Hematopoietic multipotent progenitor cell treated with erythropoietin and hydrocortisone succinate and interleukin-3 and kit ligand, for 4 days (in vitro differentiated cells): ENCODE results near the gene SHISA4.
"Not testable (repeated sequence)": the region's sequence is repeated elsewhere in the genome, so short reads cannot be mapped to it uniquely, and the experiment has no call there.

Experiments used
- DNase-seq: peaks from one replicate; pipeline ENCODE4 v3.0.0-alpha.2; 2015

The SHISA4 gene

DNA sequence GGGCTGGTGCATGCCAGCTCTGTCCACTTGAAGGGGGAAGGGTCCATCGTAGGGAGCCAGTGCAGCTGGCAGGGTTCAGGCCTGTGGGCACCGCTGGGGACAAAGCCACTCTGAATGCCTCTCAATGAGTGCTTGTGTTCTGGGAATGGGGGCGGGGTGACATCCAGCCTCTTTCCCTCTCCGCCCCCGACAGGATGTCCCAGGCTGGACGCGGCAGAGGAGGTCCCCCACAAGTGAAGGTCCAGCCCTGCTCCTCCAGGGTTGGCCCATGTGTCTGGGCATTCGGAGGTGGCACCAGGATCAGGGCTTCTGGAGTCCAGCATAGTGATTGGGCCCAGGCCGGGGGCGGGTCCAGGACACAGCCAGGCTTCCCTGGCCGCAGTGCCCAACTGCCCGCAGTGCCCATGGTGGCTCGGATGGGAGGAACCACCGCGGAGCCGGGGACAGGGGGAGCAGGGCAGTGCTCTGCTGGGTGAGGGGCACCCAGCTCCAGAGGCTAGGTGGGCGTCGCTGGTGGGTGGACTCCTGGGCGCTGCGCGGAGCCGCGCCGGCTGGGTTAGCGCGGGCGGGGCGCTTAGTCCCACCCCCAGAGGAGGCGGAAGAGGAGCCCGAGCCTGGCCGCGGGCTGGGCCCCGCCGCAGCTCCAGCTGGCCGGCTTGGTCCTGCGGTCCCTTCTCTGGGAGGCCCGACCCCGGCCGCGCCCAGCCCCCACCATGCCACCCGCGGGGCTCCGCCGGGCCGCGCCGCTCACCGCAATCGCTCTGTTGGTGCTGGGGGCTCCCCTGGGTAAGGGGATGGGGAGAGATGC lies at the start of gene SHISA4:
SHISA4 (plus strand) TSS at position 617 of the 808 bp plus-strand sequence; CDS start at position 714, 97 bp downstream.
- DNase-seq: peak; percentile 54

DNA sequence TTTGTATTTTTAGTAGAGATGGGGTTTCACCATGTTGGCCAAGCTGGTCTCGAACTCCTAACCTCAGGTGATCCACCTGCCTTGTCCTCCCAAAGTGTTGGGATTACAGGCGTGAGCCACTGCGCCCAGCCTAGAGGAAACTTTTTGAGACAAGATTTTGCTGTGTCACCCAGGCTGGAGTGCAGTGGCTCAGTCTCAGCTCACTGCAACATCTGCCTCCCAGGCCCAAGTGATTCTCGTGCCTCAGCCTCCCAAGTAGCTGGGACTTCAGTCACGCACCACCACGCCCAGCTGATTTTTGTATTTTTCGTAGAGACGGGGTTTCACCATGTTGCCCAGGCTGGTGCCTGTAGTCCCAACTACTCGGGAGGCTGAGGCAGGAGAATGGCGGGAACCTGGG lies 49.6 kb upstream of the SHISA4 start:
- not testable (repeated sequence) for DNase-seq

DNA sequence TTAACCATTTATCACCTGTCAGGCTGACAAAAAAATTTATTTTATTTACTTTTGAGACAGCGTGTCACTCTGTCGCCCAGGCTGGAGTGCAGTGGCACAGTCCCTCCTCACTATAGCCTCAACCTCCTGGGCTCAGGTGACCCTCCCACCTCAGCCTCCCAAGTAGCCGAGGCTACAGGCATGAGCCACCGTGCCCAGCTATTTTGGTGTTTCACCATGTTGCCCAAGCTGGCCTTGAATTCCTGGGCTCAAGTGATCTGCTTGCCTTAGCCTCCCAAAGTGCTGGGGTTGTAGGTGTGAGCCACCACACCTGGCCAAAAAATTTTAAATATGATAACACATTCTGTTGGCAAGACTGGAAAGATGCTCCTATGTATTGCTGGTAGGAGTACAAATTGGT lies 48.6 kb upstream of the SHISA4 start:
- no peak for DNase-seq

- DNase-seq: no peak
These were observed 48.2 kb upstream of the SHISA4 start for GRCh38 chr1:201840490-201840889.

DNA sequence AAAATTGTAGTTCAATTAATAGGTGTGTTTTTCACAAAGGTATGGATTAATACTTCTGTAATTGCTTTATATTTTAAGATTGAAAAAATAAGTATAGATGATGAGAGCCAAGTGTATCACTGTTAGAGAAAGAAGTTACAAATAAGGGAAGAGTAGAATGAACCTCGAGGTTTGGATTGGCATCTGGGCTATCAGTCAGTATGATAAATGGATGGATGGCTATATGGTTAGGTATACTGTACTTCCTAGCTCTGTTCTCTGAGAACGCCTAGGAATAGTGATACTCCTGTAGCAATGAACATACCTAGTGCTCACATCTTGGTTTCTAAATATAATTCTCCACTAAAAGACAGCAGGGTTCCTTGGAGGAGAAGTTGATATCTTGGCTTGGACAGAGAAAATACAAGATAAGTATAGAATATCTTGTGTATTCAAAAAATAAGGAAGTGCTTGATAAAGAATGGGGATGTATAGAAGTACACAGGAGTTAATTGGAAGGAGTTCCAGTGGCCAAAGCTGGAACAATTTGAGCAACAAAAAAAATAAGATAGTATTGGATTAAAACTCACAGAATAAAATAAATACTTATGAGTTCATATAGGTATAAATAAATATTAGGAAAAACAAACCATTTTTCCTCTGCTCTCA lies 47.3 kb upstream of the SHISA4 start:
- DNase-seq: peak; percentile 25

DNA sequence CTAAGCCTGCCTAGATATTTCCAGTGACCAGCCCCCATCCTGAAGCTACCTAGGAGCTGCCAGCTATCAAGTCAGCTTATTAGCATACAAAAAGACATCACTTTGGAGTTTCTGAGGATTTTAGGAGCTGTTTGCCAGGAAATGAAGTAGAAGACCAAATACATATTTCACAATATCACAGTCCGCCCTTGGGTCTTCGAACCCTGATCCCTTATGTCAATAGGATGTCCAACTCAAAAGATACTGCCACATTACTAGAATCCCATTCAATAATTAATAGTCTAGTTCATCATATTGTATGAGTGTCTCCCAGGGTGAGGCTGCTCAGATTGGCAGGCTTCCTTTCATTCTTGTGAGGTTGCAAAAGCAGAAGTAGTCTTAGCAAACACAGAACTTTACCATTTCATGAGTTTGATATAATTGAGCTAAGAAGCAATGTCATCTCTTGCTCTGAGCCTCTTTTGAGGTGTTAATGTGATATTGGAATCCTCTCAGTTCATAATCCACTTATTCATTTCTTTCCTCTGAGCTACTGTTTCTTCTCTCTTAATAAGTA lies 46.1 kb upstream of the SHISA4 start:
- DNase-seq: peak; percentile 64

GRCh38 chr1:201845331-201846083 lies 43.2 kb upstream of the SHISA4 start:
- DNase-seq: no peak

GRCh38 chr1:201847150-201847549 lies 41.5 kb upstream of the SHISA4 start:
- DNase-seq: no peak

DNA sequence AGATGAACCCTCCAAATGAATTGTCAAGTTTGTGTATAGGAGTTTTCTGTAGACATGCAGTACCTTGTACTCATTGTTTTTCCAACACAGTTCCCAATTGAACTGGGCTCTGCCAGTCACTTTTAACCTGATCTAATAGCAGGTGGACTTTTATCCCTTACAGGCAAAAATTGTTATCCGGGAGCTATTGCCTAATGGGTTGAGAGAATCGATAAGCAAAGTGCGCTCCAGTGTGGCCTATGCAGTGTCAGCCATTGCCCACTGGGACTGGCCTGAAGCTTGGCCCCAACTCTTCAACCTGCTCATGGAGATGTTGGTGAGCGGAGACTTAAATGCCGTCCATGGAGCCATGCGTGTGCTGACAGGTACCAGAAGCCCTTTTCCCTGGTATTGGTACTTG lies 40.5 kb upstream of the SHISA4 start:
- DNase-seq: no peak

DNA sequence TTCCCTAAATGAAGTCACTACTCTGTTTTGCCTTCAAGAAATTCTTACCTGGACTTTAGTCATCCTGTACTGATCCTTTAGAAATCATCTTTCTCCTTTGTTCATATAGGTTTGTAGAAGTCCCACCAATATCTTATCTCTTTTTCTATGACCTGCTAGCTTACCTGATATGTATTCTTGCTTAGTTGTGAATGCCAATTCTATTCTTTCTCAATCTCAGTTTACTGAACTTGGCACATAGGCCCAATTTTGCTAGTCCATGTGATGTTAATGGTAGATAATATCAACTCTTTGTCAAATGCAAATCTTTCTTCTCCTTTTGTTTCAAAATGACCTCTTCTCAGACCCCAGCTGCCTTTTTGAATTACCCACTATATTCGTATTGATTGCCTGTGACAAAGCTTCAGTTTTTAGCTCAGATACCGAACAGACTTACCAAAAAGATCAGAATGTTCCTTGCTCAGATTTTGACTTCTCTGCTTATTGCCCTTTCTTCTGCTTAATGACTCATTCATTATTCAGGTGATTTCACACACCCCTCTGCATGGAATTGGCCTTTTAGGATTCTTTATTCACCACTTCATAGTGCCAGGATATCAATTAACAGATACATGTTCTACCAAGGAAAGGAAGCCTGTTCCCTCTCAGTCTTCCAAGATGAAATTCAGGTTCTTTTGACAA lies 39.2 kb upstream of the SHISA4 start:
- no peak for DNase-seq

- no peak for DNase-seq
These were observed 38.7 kb upstream of the SHISA4 start for GRCh38 chr1:201850053-201850397.

DNA sequence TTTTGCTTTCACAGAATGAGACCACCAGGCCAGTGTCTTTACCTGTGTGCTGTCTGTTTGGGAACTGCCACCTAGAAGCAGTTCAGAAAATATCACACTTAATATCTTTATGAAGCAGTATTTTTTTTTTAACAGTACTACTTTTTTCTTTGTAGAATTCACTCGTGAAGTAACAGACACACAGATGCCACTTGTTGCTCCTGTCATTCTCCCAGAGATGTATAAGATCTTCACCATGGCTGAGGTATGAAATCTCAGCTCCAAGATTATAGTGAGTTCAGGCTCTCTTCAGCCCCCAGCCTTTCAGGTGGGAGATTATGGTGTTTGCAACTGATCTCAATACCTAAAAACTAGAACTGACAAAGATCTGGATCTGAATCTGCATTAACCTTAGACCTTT lies 36.7 kb upstream of the SHISA4 start:
- no peak for DNase-seq

GRCh38 chr1:201856722-201857121 lies 32.0 kb upstream of the SHISA4 start:
- not testable (repeated sequence) for DNase-seq

- DNase-seq: no peak
These were observed 29.3 kb upstream of the SHISA4 start for GRCh38 chr1:201859424-201859823.

DNA sequence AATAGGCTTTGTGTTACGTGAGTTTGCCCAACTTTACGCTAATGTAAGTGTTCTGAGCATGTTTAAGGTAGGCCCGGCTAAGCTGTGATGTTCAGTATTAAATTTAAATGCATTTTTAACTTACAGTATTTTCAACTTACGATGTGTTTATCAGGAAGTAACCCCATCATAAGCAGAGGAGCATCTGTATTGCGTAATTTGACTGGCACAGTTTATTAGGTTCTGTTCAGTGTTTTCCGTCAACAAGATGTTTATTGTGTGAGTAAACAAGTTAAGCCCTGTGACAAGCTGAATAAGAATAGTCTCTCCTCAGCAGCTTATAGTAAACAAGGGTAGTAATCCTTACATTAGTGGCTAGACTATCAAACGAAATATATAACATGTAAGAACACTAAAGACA lies 27.2 kb upstream of the SHISA4 start:
- no peak for DNase-seq

- DNase-seq: no peak
These were observed 18.3 kb upstream of the SHISA4 start for GRCh38 chr1:201870397-201870796.

DNA sequence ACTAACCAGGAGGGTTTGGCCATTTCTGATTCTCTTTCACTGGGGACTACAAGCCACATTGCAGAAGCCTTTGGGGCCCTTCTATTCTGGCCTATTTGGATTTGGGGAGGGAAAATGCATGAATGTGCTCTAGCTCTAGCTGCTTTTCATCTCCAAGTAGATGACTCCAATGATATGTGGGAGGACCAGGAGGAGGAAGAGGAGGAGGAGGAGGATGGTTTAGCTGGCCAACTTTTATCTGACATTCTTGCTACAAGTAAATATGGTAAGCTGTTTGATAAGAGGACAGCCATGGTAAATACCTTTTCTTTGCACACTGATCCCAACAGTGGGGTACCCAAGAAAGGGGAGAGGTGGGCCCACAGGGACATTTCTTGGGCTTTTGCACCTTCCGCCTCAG lies 14.0 kb upstream of the SHISA4 start:
- DNase-seq: no peak

- peak; percentile 39 for DNase-seq
These were observed 12.4 kb upstream of the SHISA4 start for GRCh38 chr1:201876148-201876818.

DNA sequence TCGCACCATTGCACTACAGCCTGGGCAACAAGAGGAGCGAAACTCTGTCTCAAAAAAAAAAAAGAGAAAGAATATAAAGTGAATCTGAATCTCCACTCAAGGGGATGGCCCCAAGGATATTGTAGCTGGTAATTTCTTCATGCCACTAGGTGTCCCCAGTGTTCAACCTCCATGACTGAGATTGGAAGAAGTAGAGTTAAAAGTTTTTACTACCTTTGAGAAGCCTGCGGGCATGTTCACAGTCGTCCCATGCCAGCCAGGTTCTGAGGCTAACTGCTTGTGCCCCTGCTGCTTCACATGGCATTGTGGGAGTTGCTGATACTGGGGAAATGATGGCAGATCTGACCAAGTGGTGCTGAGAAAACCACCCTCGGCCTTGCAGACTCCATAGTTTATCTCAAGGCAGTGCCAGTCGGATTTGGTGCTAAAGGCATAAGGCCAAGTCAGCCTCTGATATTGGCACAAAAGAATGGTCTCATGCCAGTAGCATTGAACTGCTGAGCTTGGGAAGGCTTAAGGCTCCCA lies 10.8 kb upstream of the SHISA4 start:
- DNase-seq: peak; percentile 78

DNA sequence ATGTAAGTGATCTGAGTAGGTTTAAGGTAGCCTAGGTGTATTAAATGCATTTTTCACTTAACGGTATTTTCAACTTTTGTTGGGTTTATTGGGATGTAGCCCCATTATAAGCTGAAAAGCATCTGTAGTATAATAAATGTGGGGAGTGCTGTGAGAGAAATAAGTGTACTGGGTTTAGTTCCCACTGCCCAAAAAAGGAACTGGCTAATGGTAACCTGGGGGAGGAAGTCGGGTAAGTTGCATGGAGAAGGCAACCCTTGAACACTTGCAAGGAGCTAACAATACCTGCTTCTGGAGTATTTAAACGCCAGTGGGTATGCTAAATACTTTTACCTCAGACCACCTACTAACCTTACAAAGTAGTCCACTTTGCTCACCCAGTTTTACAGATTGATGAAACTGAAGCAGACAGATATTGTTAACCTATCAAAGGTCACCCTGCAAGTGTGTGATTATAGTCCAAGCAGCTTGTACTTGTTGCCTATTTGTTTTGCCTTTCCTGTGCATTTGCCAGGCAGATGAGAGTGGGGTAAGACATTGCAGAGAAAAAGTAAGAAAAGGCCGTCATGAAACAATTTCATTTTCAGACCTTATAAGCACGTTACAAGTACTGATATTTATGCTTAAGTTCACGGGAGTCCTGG lies 7.6 kb upstream of the SHISA4 start:
- peak; percentile 37 for DNase-seq

GRCh38 chr1:201881617-201882016 lies 7.1 kb upstream of the SHISA4 start:
- DNase-seq: peak; percentile 10
